HG02943 (cell line): ENCODE data around the gene GCKR.

Experiments used
- ATAC-seq: cut with Tn5 transposase; IDR thresholded peaks from one replicate; pipeline ENCODE4 v1.9.1; 2021; ENCODE audit warnings: mild to moderate bottlenecking, low read depth, moderate library complexity; ENCODE audit not compliant: unreplicated experiment

The GCKR gene

DNA sequence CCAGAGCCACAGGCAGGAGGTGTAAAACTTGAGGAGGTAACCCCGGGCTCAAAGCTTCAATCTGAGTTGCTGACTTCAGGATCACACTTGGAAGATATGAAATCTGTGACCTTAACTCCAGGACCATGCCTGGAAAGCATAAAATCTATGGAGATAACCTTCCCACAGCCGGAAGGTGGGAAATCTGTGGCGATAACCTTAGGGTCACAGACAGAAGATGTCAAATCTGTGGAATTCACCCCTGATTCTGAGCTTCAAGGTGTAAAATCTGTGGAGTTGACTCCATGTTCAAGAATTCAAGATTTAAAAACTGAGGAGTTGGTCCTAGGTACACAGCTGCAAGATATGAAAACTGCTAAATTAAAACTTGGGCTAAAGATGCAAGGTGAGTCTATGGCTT, 74.6 kb downstream of the GCKR start:
- ATAC-seq: no peak

DNA sequence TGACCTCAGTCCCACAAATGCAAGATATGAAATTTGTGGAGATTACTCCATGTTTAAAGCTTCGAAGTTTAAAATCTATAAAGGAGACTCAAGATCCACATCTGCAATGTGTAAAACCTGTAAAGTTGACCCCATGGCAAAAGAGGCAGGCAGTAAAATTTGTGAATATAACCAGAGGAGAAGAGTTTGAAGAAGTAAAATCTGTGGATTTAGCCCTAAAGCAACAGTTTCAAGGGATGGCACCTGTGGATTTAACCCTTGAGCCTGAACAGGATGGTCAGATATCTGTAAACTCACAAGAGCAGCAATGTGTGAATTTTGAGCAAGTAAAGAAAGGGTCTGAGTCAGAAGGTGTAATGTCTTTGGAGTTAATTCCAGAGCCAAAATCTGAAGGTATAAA, 75.0 kb downstream of the GCKR start:
- ATAC-seq: no peak

GRCh38 chr2:27572439-27572838, 75.8 kb downstream of the GCKR start:
- ATAC-seq: no peak

GRCh38 chr2:27572998-27573429, 76.4 kb downstream of the GCKR start:
- no peak for ATAC-seq
